Gastroesophageal sphincter (tissue), 4 donors: ENCODE data around the gene TMEM134. TPM values are rescaled to one million over a fixed set of nuclear protein-coding genes. Genes with fewer than 3 reads are reported as not detected.

ENCODE experiments used
- ATAC-seq: fragments of 150-250 bp; one replicate; pipeline ENCODE4 v1.9.1; 2016; ENCODE audit warnings: mild to moderate bottlenecking, moderate library complexity
- H3K27ac ChIP-seq, 4 donors: fragments of 200-600 bp; sonication (generic) in 3 of 4; 1 replicate in 3 of 4; 2 replicates in 1 of 4; pipeline ENCODE4 v1.5.1; 2016 to 2019
- H3K27me3 ChIP-seq: fragments of 200-600 bp; sonication (generic); one replicate; pipeline ENCODE4 v1.5.1; 2019
- H3K36me3 ChIP-seq, 2 donors: fragments of 200-600 bp; sonication (generic); one replicate each; pipeline ENCODE4 v1.5.1; 2019; ENCODE audit warnings: control low read depth in 1 of 2
- H3K4me1 ChIP-seq, 3 donors: fragments of 200-600 bp; sonication (generic); 1 replicate in 2 of 3; 2 replicates in 1 of 3; pipeline ENCODE4 v1.5.1; 2016 to 2019; ENCODE audit warnings: control low read depth in 2 of 3
- H3K4me3 ChIP-seq, 2 donors: fragments of 200-600 bp; sonication (generic); one replicate each; pipeline ENCODE4 v1.5.1; 2019; ENCODE audit warnings: mild to moderate bottlenecking in 1 of 2, moderate library complexity in 1 of 2
- H3K9me3 ChIP-seq, 3 donors: fragments of 200-600 bp; sonication (generic); one replicate each; pipeline ENCODE4 v1.5.1; 2017 to 2019; ENCODE audit warnings: control low read depth in 2 of 3
- CTCF ChIP-seq, 4 experiments: fragments of 200-600 bp in 2 of 4; fragments of 450-650 bp in 2 of 4; sonication (generic) in 1 of 4; IDR thresholded peaks; one replicate each; pipeline ENCODE4 v1.5.1; 2017 to 2019; ENCODE audit warnings: antibody characterized with exemption in 4 of 4, mild to moderate bottlenecking in 2 of 4, moderate library complexity in 2 of 4
- EP300 ChIP-seq: sonication (generic); formaldehyde crosslinking; IDR thresholded peaks from one replicate; pipeline ENCODE4 v1.6.1; 2017; ENCODE audit warnings: antibody characterized with exemption, mild to moderate bottlenecking
- POLR2A ChIP-seq, 2 donors: fragments of 450-650 bp; IDR thresholded peaks; one replicate each; pipeline ENCODE4 v1.6.1; 2017; ENCODE audit warnings: antibody characterized with exemption in 2 of 2, mild to moderate bottlenecking in 2 of 2, moderate library complexity in 1 of 2
- POLR2AphosphoS5 ChIP-seq: sonication (generic); formaldehyde crosslinking; IDR thresholded peaks from one replicate; pipeline ENCODE4 v1.6.1; 2017; ENCODE audit warnings: antibody characterized with exemption
- WGBS, 2 donors: methylation state at CpG; one replicate each; pipeline ENCODE4 v1.1.5; 2018; ENCODE audit warnings: low coverage in 1 of 2; 5-methylcytosine and 5-hydroxymethylcytosine counted together
- total RNA-seq, 4 donors: library from RNA; depleted of rRNA; stranded (reverse); fragments of >200 nt; gene quantifications; one replicate each; pipeline ENCODE4 v1.1.0, GENCODE V29; 2016

Gene TMEM134
- total RNA-seq, 4 donors from 2014 or later = 22.2 to 35.2 (median 32.5) TPM

GRCh38 chr11:67418476-67419281 lies 50.4 kb downstream of the TMEM134 start:
- H3K4me1 ChIP-seq = peaks cover 0 to 65% (median 15%) of the 10 kb centered on the region in 3 donors

GRCh38 chr11:67417425-67417824 lies 51.6 kb downstream of the TMEM134 start:
- H3K27ac ChIP-seq = peak overlapping the region in 2 of 4 donors; percentile 45 to 70
- WGBS, 2 donors = no CpG with 5 or more reads among the region's 12 CpGs

More at GRCh38 chr11:67418476-67419281, 50.4 kb downstream of the TMEM134 start:
- WGBS, 2 donors = 94% methylated on average over 3 of the region's 26 CpGs; no CpG with 5 or more reads in 1 of the 2 donors
- no peak for TF ChIP-seq POLR2A (IDR thresholded peaks at IDR 0.05)
- TF ChIP-seq CTCF (IDR thresholded peaks at IDR 0.05) = no peak
- TF ChIP-seq POLR2AphosphoS5 = no peak
- no peak for TF ChIP-seq EP300
- H3K9me3 ChIP-seq = no peaks in the 10 kb centered on the region
- no peak overlapping the region for H3K4me3 ChIP-seq
- ATAC-seq = no peak
- no peaks in the 10 kb centered on the region for H3K36me3 ChIP-seq
- H3K27me3 ChIP-seq = no peaks in the 10 kb centered on the region
- H3K27ac ChIP-seq = peak overlapping the region in 1 of 4 donors; percentile 88

DNA sequence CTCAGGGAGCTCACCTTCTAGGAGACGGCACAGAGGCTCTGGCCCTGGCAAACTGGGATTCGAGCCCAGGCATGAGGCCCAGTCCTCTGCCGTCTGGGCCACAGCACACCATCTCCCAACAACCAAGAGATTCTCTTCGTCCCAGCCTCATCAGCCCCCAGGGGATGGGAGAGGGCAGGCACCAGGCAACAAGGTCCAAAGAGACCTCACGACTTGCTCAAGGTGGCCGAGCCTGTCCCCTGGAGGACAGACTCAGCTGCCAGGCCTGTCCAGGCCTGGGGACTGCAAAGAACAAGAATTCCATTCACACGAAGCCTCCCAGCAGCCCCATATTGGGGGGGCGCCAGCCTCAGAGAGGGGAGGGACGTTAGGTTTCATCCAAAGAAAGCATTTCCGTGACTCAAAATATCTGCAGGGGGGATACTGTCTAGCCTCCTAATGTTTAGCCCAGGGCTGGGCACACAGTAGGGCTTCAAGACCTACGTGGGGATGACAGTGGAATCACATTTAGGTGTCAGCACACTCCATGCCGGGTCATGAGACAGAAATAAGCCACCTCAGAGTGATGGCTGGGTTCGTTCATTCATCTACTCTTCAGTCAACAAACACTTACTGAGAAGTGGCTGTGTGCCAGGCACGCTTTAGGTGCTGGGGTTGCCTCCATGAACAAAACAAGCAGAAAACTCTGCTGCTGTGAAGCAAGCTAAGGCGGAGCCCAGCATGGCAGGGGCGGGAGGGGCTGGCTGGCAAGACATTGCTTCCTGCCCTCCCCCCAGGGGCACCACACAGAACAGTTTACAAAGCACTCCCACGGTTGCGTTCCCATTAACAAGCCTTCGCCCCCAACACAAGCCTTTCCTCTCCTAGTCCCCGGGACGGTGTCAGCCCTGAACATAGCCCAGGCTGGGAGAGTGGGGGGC lies 52.4 kb downstream of the TMEM134 start:
- no peaks in the 10 kb centered on the region for H3K36me3 ChIP-seq
- H3K27me3 ChIP-seq = peaks cover 14% of the 10 kb centered on the region
- TF ChIP-seq POLR2AphosphoS5 = no peak
- peak overlapping the region in 3 of 4 donors; percentile 67 to 73 (median 70) for H3K27ac ChIP-seq
- H3K4me1 ChIP-seq = peaks cover 0 to 65% (median 15%) of the 10 kb centered on the region in 3 donors
- no peak for ATAC-seq
- no peak overlapping the region for H3K4me3 ChIP-seq
- 60 to 87% methylated on average over 3 to 5 of the region's 21 CpGs for WGBS, 2 donors
- H3K9me3 ChIP-seq = no peaks in the 10 kb centered on the region

More at GRCh38 chr11:67417425-67417824, 51.6 kb downstream of the TMEM134 start:
- Histone ChIP-seq H3K4me1 (peaks cover 0 to 65% (median 15%) of the 10 kb centered on the region in 3 donors), H3K27me3 (peaks cover 7% of the 10 kb centered on the region), H3K4me3 (no peak overlapping the region), H3K36me3 (no peaks in the 10 kb centered on the region), H3K9me3 (no peaks in the 10 kb centered on the region)
- no peak for ATAC-seq
- TF ChIP-seq CTCF (IDR thresholded peaks at IDR 0.05) (no peak), POLR2A (IDR thresholded peaks at IDR 0.05) (no peak), EP300 (no peak), POLR2AphosphoS5 (no peak)

DNA sequence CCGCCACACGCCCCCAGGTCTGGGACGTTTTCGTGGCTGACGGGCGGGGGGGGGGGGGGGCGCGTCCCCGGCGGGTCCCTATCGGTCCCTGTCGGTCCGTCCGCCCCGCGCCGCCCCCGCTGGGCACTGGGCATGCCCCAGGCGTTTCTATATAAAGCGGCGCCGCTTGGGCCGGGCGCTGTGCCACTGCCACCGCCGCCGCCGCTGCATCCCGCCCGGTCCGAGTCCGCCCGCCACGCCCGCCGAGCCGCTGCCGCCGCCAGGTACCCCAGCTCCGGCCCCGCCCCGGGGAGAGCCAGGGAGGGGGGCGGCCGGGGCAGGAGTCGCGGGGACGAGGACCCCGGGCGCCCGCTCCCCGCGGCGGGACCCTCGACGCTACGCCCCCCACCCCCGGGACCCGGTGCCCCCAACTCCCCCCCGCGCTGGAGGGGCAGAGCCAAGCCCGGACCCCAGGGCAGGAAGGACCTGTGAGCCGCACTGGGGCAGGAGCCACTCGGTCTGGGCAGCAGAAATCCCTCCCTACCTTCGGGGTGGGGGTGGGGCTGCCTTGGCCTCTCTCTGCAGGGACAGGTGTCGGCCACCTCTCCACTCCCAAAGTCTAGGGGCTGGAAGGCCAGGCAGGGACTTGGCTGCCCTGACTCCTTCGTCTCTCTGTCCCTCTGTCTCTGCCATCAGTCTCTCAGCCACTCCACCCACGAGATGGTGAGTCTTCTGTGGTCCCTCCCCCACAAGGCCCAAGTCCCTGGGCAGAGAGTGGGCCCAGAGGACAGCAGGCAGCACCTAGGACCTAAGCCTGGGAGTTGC lies 53.3 kb downstream of the TMEM134 start, which contains the start of gene CARNS1:
Gene CARNS1 (plus strand): TSS at position 178 of the 804 bp plus-strand sequence. CDS start 522 bp downstream, at position 700.
- peak within 1 kb of the TSS in 3 of 4 donors; percentile 67 to 73 (median 70) for H3K27ac ChIP-seq
- WGBS, 2 donors = 0% methylated on average over 1 of the region's 67 CpGs; no CpG with 5 or more reads in 1 of the 2 donors
- H3K9me3 ChIP-seq = no peaks in the 10 kb centered on the region
- no peaks in the 10 kb centered on the region for H3K36me3 ChIP-seq
- peaks cover 0 to 60% (median 15%) of the 10 kb centered on the region in 3 donors for H3K4me1 ChIP-seq
- peak within 1 kb of the TSS; percentile 7 to 53 for H3K4me3 ChIP-seq
- TF ChIP-seq POLR2AphosphoS5 (no peak), POLR2A (IDR thresholded peaks at IDR 0.05) (no peak), CTCF (IDR thresholded peaks at IDR 0.05) (no peak), EP300 (no peak)
- H3K27me3 ChIP-seq = peaks cover 24% of the 10 kb centered on the region
- no peak for ATAC-seq
